ENCODE measurements around the gene PIWIL4.

PIWIL4 gene

DNA sequence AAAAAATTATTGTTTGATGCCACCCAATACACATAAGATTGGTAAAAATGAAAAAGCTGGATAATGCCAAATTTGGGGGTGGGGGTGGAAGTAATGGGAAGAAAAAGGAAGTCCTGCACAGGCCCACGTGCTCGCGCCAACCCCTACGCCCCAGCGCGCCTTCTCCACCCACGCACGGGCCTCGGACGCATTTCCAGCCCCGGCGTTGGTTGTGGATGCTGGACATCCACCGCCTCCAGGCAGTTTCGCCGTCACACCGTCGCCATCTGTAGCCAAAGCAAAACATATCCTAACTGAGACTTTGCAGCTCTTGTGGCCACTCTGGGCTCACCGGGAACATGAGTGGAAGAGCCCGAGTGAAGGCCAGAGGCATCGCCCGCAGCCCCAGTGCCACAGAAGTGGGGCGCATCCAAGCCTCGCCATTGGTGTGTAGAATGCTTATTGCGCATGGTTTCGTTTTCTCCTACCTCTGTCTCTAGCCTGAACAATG lies at the start of gene PIWIL4:
TSS of gene PIWIL4 (plus strand) at position 188 of the 490 bp plus-strand sequence. CDS start at position 339, 151 bp downstream.
- DNase-seq (ENCODE audit: low spot score): no peak

DNA sequence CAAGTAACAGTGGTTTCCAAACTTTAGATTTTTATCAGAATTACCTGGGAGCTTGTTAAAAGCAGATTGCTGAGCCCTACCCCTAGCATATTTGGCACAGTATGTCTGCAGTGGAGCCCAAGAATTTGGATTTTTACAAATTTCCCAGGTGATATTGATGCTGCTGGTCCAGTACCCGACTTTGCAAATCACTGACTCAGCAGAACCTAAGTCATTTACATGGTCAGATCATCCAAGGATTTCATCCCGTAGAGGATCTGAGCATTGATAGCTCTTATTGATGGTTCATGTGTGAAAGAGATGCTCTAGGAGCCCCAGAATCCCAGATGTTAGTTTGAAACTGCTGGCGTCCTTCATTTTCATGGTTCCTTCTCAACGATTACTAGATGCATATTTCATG lies 48.9 kb upstream of the PIWIL4 start:
- no peak for DNase-seq (ENCODE audit: low spot score)

DNA sequence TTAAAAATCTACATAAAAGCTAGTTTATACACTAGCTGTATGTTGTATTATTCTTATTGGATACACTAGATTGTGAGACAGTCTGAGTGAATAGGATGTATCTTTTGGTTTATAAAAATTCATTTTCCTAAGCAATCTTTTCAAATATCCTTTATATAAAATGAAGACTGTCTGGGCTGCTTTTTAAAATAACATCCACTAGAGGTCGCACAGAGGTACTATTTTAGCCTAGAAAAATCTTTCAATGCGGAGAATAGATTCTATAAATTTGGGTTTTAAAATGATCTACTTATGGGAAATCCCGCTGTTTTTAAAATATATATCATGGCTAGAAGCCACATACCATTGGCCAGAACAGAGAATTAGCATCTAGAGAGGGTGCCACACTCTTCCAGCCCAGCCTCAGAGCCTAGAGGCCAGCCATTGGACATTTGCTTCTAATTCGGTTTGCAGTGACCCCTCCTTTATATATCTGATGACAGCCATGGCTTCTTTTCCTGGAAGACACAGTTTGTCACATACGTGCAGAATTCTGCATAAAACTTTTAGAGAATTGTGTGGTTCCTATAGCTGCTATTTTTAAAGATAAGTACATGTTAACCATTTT lies 47.6 kb upstream of the PIWIL4 start:
- no peak for DNase-seq (ENCODE audit: low spot score)

GRCh38 chr11:94521684-94522083 lies 45.5 kb upstream of the PIWIL4 start:
- DNase-seq (ENCODE audit: low spot score): no peak

DNA sequence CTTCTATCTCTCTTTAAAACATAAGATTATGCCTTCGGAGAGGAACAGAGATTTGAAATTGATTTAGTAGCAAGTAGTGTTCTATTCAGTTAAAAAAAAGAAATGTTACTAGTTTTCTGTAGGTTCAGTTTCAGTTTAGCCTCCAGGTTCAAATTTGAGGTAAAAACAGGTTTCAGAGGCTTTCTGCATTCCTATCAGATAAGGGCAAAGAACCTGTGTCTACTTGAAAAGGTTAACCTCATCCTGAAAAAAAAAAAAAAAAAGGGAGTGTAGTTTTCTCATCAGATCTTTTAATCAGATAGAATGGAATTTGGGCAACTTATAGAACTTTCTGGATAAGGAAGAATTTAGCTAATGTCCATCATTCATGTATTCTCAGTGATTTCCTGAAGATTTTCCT lies 42.8 kb upstream of the PIWIL4 start:
- no peak for DNase-seq (ENCODE audit: low spot score)

DNA sequence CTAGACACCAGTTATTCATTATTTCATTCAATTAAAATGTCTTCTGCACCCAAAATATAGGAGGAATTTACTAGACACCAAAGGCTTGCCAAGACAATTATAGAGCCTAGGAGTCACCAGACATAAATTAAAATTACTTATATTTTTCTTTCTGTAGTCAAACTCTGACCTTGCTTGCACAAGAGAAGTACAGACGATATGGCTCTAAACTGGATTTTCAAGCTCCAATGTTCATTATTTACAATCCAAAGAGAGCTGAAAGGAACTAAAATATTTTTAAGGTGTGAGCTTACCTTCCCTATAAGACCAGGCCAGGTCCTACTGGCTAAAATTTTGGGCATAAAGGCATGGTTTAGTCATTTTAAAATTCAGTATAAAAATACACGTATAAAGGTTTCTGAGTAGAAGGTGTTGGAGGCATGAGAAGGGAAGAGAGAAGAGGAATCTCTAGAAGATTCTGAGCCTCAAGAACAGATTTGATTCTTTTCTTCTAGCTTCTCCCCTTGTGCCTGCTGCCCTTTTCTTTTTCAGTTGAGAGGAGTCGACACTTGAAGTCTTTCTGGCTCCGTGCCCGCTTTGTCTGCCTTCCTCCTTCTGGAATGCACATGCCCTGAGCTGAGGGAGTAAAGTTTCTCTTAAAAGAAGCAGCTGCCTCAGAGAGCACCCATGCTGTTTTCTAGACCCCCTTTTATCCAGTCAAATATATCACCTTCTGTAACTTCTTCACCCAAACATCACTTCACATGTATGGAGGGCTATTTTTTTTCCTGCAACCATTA lies 41.4 kb upstream of the PIWIL4 start:
- DNase-seq (ENCODE audit: low spot score): peak; percentile 67

DNA sequence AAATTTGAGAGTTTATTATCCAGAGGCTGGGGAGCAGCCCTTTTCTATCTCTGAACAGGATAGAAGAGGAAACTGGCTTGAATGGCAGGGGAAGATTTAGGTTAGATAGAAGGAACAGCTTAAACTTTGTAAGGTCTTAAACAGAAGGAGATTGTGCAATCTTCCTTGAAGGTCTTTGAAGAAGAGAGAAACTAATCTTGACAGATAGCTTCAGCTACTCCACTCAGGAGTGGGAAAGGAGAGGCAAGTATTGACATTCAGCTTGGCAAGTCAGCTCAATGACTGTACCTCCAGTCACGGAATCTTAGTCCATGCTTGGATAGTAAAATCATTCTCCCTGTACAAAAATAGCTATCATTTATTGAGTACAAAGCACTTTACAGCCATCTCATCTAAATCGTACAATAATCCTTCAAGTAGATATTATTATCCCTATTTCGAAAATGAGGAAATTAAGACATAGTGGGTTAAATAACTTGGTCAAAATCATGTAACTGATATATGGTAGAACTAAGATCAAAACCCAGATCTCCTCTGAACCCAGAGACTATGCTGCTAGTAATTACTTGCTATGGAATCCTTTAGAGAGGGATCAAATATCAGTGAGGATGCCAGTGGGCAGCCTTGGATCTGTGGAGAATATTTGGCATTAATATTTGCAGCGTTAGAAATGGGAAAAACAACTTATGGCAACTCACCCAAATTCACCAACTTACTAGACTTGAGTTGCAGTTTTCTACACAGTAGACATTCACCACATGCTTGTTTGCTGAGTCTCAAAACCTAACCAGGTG lies 40.3 kb upstream of the PIWIL4 start:
- DNase-seq (ENCODE audit: low spot score): no peak

- no peak for DNase-seq (ENCODE audit: low spot score)
These were observed 38.6 kb upstream of the PIWIL4 start for GRCh38 chr11:94528551-94528950.

DNA sequence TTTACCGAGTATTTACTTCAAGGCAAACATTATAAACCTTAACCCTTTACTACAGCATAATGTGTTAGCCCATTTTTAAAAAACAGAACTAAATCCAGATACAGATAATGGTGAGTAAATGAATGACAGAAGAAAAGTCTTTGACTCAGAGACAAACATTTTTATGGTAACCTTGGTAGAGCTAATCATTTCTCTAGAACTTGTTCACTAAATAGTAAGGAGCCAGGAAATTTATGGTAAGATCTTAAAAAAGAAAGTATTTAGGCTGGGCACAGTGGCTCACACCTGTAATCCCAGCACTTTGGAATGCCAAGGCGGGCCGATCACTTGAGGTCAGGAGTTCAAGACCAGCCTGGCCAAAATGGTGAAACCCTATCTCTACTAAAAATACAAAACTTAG lies 35.0 kb upstream of the PIWIL4 start:
- no peak for DNase-seq (ENCODE audit: low spot score)

GRCh38 chr11:94533206-94533605 lies 34.0 kb upstream of the PIWIL4 start:
- DNase-seq (ENCODE audit: low spot score): no peak

DNA sequence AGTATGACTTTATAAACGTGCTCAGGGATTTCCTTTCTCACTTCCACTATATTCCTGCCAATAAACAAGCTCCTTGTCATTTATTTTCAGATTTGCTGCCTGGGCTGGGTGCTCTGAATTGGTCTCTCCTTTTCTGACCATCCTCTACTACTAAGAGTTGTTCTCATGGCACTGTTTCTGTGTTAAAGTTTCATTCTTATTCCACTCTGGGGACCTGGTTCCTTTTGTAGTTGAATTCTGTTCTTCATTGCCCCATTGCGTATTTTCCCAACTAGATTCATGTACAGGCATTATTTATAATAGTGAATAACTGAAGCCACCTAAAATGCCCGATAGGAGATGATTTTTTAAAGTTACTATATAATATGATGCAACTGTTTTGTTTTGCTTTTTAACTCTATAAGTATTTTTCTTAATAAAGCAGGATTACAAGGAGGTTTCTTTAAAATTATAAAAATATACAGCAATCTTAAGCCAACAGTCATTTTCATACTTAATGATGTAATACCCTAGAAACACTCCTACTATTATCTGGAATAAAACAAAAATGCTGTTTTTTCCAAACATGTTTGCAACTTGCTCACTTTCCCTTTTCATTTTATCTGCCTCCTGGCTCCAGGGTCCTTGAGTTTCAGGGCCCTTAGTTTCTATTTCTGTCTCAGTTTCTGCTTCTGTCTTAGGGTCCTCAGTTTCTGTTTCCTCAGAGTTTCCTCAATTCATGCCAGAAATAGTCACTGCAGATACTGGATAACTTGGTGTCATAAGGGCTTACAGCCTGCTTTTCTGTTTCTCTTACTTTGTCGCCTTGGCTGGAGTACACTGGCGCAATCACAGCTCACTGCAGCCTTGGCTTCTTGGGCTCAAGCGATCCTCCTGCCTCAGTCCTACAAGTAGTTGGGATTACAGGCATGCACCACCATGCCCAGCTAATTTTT lies 33.2 kb upstream of the PIWIL4 start:
- peak; percentile 43 for DNase-seq (ENCODE audit: low spot score)

DNA sequence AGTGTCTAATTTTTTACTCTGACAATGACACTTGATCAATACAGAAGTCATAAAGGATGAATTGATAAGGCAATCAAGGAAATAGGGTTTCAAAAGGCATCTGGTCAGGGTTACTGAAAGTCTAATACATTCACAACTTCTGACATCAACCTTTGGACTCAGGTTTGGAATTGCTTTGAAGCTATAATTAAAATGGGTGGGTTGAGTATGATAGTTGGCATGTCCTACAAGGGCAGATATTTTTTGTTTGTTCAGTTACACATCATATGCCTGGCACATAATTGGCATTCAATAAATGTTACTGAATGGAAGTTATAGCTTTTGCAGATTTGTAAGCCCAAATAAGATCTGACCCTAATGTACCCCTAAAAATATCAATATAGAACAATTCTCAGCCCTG lies 30.8 kb upstream of the PIWIL4 start:
- no peak for DNase-seq (ENCODE audit: low spot score)

GRCh38 chr11:94537031-94537600 lies 30.1 kb upstream of the PIWIL4 start:
- DNase-seq (ENCODE audit: low spot score): no peak

DNA sequence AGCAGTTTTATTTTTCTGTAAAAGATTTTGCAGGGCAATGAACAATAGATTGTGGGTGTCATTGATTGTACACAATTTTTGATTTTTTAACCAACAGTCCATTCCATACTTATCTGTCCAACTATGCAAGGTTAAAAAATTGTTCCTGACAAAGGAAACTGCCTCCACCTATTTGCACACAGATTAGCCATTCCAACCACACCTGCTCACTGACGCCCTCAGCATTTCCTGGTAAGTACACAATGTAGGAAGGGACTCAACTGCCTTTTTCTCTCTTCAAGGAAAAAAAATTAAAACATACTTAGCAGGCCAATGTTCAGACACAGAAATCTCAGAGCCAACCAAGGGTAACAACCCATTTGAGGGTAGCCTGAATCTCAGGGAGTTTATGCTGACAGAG lies 27.7 kb upstream of the PIWIL4 start:
- no peak for DNase-seq (ENCODE audit: low spot score)

- DNase-seq (ENCODE audit: low spot score): peak; percentile 85
These were observed 23.2 kb upstream of the PIWIL4 start, which contains the start of gene FUT4 for GRCh38 chr11:94543695-94544645. Gene FUT4, plus strand, starts transcription at chr11:94543921. Its CDS starts 213 bp downstream, at chr11:94544134.

DNA sequence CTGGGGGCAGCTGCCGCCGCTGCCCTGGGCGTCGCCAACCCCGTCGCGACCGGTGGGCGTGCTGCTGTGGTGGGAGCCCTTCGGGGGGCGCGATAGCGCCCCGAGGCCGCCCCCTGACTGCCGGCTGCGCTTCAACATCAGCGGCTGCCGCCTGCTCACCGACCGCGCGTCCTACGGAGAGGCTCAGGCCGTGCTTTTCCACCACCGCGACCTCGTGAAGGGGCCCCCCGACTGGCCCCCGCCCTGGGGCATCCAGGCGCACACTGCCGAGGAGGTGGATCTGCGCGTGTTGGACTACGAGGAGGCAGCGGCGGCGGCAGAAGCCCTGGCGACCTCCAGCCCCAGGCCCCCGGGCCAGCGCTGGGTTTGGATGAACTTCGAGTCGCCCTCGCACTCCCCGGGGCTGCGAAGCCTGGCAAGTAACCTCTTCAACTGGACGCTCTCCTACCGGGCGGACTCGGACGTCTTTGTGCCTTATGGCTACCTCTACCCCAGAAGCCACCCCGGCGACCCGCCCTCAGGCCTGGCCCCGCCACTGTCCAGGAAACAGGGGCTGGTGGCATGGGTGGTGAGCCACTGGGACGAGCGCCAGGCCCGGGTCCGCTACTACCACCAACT lies 22.4 kb upstream of the PIWIL4 start:
- DNase-seq (ENCODE audit: low spot score): no peak

DNA sequence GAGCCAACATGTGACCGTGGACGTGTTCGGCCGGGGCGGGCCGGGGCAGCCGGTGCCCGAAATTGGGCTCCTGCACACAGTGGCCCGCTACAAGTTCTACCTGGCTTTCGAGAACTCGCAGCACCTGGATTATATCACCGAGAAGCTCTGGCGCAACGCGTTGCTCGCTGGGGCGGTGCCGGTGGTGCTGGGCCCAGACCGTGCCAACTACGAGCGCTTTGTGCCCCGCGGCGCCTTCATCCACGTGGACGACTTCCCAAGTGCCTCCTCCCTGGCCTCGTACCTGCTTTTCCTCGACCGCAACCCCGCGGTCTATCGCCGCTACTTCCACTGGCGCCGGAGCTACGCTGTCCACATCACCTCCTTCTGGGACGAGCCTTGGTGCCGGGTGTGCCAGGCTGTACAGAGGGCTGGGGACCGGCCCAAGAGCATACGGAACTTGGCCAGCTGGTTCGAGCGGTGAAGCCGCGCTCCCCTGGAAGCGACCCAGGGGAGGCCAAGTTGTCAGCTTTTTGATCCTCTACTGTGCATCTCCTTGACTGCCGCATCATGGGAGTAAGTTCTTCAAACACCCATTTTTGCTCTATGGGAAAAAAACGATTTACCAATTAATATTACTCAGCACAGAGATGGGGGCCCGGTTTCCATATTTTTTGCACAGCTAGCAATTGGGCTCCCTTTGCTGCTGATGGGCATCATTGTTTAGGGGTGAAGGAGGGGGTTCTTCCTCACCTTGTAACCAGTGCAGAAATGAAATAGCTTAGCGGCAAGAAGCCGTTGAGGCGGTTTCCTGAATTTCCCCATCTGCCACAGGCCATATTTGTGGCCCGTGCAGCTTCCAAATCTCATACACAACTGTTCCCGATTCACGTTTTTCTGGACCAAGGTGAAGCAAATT lies 21.7 kb upstream of the PIWIL4 start:
- DNase-seq (ENCODE audit: low spot score): no peak

DNA sequence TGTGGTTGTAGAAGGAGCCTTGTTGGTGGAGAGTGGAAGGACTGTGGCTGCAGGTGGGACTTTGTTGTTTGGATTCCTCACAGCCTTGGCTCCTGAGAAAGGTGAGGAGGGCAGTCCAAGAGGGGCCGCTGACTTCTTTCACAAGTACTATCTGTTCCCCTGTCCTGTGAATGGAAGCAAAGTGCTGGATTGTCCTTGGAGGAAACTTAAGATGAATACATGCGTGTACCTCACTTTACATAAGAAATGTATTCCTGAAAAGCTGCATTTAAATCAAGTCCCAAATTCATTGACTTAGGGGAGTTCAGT lies 21.1 kb upstream of the PIWIL4 start:
- DNase-seq (ENCODE audit: low spot score): no peak

DNA sequence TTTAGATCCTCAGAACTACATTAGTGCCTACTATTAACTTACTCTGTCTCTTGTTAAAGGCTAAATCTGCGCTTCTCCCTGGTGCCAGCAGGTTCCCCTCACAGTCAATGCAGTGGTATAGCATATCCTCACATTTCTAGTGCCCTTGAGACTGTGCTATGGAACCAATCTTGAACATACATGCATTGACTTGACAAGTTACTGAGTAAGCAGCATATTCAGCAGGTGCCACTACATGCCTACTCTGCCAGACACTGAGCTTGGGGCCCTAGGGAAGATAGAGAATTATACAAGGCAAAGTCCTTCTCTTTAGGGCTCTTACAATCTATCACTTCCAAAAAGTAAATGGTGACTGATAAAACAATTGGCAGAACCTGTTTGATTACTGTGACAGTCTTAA lies 20.3 kb upstream of the PIWIL4 start:
- DNase-seq (ENCODE audit: low spot score): no peak
